Stimulated activated effector memory CD8-positive, alpha-beta T cell treated with anti-CD3 and anti-CD28 coated beads, Interleukin-12 subunit alpha, Interleukin-12 subunit beta, amount 100 ng/mL, for 72 hours (primary cell): ENCODE data around the gene RNF115.
"Not testable (repeated sequence)": the region's sequence is repeated elsewhere in the genome, so short reads cannot be mapped to it uniquely, and the experiment has no call there.

Experiments used
- ATAC-seq: fragments of 150-1000 bp; cut with Tn5 transposase; 2 replicates; pipeline ENCODE4 v1.10.0; 2021
- DNase-seq, 2 donors: peaks; one replicate each; pipeline ENCODE4 v3.0.0; 2021 to 2022; ENCODE audit warnings: low spot score in 2 of 2
- H3K27ac Mint-ChIP-seq: one replicate; pipeline ENCODE4 v1.8.0; 2022; ENCODE audit warnings: mild to moderate bottlenecking, mixed read lengths
- H3K36me3 Mint-ChIP-seq: one replicate; pipeline ENCODE4 v1.8.0; 2022; ENCODE audit warnings: mild to moderate bottlenecking, mixed read lengths
- H3K4me1 Mint-ChIP-seq: one replicate; pipeline ENCODE4 v1.8.0; 2022; ENCODE audit warnings: mixed read lengths
- H3K4me3 Mint-ChIP-seq: one replicate; pipeline ENCODE4 v1.8.0; 2022; ENCODE audit warnings: mild to moderate bottlenecking, mixed read lengths
- H3K9me3 Mint-ChIP-seq: one replicate; pipeline ENCODE4 v1.8.0; 2022; ENCODE audit warnings: mixed read lengths

The RNF115 gene

DNA sequence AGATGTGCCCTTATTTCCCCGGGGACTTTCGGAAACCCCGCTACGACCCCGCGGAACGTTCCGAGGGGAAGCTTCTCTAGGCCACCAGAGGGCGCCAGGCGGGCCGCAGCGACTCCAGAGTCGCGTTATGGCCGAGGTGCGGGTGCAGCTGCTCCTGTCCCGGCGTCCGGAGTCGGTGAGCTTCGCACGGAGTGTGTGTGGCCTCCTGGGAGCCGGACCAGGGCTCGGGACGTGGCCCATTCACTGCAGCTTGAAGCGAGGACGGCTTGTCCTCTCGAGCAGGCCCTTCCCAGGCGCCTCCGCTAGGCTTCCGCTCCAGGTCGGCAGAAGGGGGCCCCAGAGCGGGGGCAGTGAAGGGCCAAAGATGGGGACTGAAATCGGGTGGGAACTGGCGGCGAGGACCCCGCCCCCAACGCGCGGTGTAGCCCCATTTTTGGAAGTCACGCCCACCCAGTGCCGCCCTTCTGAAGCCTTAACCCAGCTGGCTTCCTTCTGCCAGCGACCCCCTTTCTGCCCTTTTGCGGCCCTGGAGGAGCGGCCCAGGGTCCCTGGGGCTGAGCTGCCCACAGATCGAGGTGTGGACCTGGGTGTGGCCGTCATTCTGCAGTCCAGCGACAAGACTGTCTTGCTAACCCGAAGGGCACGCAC, 21.7 kb upstream of the RNF115 start, which contains the start of gene NUDT17:
Gene NUDT17, plus strand, starts transcription at position 117 of the 648 bp plus-strand sequence. Its CDS starts 11 bp downstream, at position 128.
- peak; percentile 70 to 89 for DNase-seq
- Mint-ChIP-seq H3K4me3 (no peak within 1 kb of the TSS), H3K9me3 (no peaks in the 10 kb centered on the region), H3K27ac (no peak within 1 kb of the TSS), H3K4me1 (peaks cover 16% of the 10 kb centered on the region), H3K36me3 (peaks cover 19% of the 10 kb centered on the region)
- ATAC-seq: peak; percentile 87

DNA sequence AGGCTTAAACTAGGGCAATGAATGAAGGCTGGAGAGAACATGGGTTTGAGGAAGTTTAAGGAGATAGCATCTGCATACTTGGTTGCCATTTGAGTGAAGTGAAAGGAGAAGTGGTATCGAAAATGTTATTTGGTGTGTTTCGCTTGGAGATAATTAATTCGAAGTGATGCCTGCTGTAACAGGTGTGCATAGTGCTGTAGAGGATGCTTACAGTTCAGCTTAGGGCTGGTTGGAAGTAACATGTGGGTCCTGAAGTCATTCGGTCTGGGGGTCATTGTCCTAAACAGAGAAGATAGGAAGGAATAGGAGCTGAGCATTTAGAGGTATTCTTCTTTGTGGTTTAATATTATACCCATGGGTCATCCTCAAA, 21.2 kb upstream of the RNF115 start:
- no peak overlapping the region for H3K27ac Mint-ChIP-seq
- H3K36me3 Mint-ChIP-seq: peaks cover 14% of the 10 kb centered on the region
- H3K4me3 Mint-ChIP-seq: no peak overlapping the region

DNA sequence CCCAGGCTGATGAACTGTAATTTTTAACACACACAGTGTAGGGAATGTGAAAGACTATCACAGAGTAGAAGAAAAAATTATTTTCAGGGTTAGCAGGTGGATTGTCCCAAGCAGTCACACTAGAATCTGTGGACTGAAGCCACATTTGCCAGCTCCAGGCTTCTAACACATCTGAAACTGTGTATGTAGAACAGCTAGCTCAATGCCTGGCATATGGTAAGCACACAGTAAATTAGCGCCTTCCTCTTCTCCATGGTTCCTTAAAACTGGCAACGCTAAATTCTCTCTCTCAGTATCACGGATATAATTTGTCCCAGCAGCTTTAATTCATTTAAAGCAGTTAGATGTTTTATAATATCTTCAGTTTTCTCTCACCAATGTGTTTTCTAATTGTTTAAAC, 19.1 kb upstream of the RNF115 start:
- ATAC-seq (no peak), DNase-seq (no peak)
- Mint-ChIP-seq H3K9me3 (no peaks in the 10 kb centered on the region), H3K27ac (no peak overlapping the region), H3K36me3 (peaks cover 3% of the 10 kb centered on the region), H3K4me1 (peaks cover 14% of the 10 kb centered on the region), H3K4me3 (no peak overlapping the region)

More for the DNA sequence above, 21.2 kb upstream of the RNF115 start:
- H3K9me3 Mint-ChIP-seq: no peaks in the 10 kb centered on the region
- DNase-seq (no peak), ATAC-seq (peak; percentile 60)
- peaks cover 16% of the 10 kb centered on the region for H3K4me1 Mint-ChIP-seq

DNA sequence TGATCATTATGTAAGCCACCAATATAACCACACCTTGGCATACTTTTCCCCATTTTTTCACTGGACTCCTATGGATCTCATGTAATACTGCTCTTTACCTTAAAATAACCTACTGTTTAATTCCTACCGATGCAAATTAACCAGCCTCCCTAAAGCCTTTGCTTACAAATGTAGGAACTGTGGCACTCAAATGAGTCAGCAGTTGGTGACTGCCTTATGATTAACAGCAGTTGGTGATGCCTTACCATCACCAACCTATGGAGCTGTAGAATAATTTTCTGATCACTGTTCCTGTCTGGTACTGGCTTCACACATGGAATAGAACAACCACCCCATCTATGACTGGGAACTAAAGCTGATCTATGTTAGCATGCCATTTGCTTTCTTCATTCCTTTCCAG, 13.8 kb upstream of the RNF115 start:
- H3K4me1 Mint-ChIP-seq: no peaks in the 10 kb centered on the region
- H3K4me3 Mint-ChIP-seq: no peak overlapping the region
- no peak for ATAC-seq
- no peaks in the 10 kb centered on the region for H3K36me3 Mint-ChIP-seq
- peak overlapping the region; percentile 34 for H3K27ac Mint-ChIP-seq
- no peak for DNase-seq
- H3K9me3 Mint-ChIP-seq: no peaks in the 10 kb centered on the region

DNA sequence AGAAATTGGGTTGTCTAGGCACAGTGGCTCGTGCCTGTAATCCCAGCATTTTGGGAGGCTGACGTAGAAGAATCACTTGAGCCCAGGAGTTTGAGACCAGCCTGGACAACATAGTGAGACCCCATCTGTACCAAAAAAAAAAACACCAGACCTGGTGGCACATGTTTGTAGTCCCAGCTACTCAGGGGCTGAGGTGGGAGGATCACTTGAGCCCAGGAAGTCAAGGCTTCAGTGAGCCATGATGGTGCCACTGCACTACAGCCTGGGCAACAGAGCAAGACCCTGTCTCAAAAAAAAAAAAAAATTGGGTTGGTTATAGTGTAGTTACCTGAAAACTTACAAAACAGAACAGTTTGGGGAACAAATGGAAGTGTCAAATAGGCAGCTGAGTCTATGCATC, 6.9 kb upstream of the RNF115 start:
- not testable (repeated sequence) for H3K9me3 Mint-ChIP-seq, ATAC-seq, H3K36me3 Mint-ChIP-seq

DNA sequence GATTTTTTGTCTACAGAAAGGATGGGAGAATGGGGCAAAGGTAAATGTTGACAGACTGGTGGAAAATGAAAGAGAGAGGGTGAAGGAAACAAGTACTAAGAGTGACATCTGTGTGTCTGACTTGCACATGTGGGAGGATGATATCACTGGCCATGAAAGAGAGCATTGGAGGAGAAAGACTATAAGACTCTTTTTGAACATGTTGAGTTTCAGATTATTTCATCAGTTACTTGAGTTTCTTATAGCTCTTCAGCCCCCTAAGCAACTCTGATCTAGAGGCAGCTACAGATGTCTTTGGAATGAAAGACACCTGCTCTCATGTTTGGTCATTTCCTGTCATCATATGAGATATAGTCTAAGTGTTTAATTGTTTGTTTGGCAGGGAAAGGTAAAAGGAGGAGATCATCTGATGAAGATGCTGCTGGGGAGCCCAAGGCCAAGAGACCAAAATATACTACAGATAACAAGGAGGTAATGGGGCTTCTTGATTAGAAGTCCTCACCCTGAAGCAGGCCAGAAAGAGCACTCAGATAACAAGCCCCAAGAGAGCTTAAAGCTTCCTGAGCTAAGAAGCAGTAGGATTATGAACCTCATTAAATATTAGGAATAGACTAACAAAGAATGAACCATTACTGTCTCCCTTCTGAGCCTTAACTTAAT, 4.6 kb upstream of the RNF115 start:
- Mint-ChIP-seq H3K9me3 (no peaks in the 10 kb centered on the region), H3K27ac (peak overlapping the region; percentile 84), H3K36me3 (no peaks in the 10 kb centered on the region), H3K4me3 (peak overlapping the region; percentile 10), H3K4me1 (peaks cover 43% of the 10 kb centered on the region)
- DNase-seq (no peak), ATAC-seq (peak; percentile 74)

More for the DNA sequence above, 6.9 kb upstream of the RNF115 start:
- not testable (repeated sequence) for DNase-seq, H3K4me3 Mint-ChIP-seq, H3K27ac Mint-ChIP-seq
- peaks cover 38% of the 10 kb centered on the region for H3K4me1 Mint-ChIP-seq

DNA sequence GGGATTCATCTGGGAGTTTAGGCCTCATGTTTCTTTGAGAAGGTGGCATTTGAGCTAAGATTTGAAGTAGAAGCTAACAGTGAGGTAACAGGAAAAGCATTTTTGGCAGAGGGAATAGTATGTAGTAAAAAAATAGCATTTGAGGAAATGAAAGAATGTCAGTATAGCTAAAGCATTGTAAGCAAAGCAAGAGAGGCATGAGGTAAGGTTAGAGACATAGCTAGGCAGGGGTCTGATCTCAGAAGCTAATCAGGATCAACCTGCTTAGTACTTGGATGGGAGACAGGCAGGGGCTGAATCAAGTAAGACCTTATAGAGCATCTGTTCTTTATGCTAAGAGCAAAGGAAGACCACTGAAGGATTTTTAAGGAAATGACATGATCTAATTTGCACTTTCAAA, 4.1 kb upstream of the RNF115 start:
- Mint-ChIP-seq H3K9me3 (no peaks in the 10 kb centered on the region), H3K4me3 (peak overlapping the region; percentile 10), H3K27ac (peak overlapping the region; percentile 84)

DNA sequence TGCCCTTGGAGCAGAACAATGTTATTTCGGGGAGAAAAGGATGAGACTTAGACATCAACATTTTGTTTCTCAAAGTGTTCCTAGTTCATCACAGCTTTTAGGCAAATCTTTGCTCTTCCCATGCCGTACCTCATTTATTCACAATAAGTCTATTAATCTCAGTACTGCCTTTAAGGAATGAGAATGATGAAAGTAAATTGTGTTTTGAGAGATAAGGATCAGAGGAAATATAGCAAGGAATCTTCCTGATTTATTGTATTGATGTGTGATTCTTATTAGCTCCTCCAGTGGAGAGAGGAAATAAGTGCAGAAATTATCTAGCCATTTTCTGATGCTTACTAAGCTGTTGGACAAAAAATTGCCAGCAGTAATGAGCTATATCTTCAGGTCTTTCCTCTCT, 2.1 kb upstream of the RNF115 start:
- no peak for ATAC-seq
- Mint-ChIP-seq H3K4me3 (peak overlapping the region; percentile 97), H3K9me3 (no peaks in the 10 kb centered on the region), H3K36me3 (peaks cover 7% of the 10 kb centered on the region), H3K4me1 (peaks cover 37% of the 10 kb centered on the region), H3K27ac (peak overlapping the region; percentile 20)
- no peak for DNase-seq

More for the DNA sequence above, 4.1 kb upstream of the RNF115 start:
- DNase-seq (no peak), ATAC-seq (no peak)
- Mint-ChIP-seq H3K4me1 (peaks cover 43% of the 10 kb centered on the region), H3K36me3 (no peaks in the 10 kb centered on the region)

DNA sequence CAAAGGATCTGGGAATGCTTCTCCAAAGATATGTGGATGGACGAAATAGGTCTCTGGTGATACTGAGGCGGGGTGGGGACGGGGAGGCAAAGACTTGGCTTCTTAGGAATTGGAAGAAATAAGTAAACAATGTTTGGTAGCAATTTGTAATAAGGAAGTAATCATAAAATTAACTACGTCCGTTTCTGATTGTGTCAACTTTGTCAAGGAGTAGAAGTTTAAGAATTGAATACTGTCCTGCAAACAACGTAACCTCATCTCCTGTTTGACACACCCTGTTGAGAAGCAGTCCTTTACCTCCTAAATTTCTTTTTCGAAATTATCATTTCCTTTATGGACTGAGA, 576 bp upstream of the RNF115 start:
- ATAC-seq (no peak), DNase-seq (no peak)
- H3K9me3 Mint-ChIP-seq: no peaks in the 10 kb centered on the region
- H3K4me1 Mint-ChIP-seq: peaks cover 36% of the 10 kb centered on the region
- peak overlapping the region; percentile 97 for H3K4me3 Mint-ChIP-seq
- peaks cover 9% of the 10 kb centered on the region for H3K36me3 Mint-ChIP-seq
- H3K27ac Mint-ChIP-seq: peak overlapping the region; percentile 97

DNA sequence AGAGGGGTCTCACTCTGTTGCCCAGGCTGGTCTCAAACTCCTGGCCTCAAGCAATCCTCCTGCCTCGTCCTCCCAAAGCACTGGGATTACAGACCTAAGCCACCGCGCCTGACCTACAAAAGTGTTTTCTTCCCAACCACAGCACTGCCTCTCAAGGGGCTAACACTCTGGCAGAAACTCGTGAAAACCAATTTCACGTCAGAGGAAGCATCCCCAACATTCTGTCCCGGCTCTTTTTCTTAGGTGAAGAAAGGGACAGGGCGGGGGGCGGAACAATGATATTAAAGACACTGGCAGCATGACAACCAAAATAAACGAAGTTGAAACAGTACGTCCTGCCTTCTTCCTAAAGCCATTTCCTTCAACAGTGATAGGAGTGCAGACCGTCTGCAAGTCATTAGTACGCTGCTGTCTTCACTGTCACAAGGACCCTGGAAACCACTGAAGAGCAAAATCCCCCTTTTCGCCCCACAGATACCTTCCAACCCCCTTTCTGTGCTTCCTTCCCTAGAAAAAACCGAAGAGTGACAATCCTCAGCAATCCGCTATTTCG, 1.0 kb downstream of the RNF115 start:
- peak overlapping the region; percentile 97 for H3K4me3 Mint-ChIP-seq
- ATAC-seq: peak; percentile 4
- H3K9me3 Mint-ChIP-seq, DNase-seq: not testable (repeated sequence)
- peak overlapping the region; percentile 97 for H3K27ac Mint-ChIP-seq
- peaks cover 14% of the 10 kb centered on the region for H3K36me3 Mint-ChIP-seq
- peaks cover 21% of the 10 kb centered on the region for H3K4me1 Mint-ChIP-seq

DNA sequence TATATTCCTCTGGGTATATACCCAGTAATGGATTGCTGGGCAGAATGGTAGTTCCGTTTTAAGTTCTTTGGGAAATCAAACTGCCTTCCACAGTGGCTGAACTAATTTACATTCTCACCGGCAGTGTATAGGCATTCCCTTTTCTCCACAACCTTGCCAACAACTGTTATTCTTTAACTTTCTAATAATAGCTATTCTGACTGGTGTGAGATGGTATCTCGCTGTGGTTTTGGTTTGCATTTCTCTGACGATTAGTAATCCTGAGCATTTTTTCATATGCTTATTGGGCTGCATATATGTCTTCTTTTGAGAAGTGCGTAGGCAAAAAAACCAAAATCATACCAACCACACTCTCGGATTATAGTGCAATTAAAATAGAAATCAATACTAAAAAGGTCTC, 5.8 kb downstream of the RNF115 start:
- not testable (repeated sequence) for H3K4me1 Mint-ChIP-seq, DNase-seq, H3K4me3 Mint-ChIP-seq, H3K27ac Mint-ChIP-seq, H3K9me3 Mint-ChIP-seq
- H3K36me3 Mint-ChIP-seq: peaks cover 14% of the 10 kb centered on the region
- peak; percentile 80 for ATAC-seq

DNA sequence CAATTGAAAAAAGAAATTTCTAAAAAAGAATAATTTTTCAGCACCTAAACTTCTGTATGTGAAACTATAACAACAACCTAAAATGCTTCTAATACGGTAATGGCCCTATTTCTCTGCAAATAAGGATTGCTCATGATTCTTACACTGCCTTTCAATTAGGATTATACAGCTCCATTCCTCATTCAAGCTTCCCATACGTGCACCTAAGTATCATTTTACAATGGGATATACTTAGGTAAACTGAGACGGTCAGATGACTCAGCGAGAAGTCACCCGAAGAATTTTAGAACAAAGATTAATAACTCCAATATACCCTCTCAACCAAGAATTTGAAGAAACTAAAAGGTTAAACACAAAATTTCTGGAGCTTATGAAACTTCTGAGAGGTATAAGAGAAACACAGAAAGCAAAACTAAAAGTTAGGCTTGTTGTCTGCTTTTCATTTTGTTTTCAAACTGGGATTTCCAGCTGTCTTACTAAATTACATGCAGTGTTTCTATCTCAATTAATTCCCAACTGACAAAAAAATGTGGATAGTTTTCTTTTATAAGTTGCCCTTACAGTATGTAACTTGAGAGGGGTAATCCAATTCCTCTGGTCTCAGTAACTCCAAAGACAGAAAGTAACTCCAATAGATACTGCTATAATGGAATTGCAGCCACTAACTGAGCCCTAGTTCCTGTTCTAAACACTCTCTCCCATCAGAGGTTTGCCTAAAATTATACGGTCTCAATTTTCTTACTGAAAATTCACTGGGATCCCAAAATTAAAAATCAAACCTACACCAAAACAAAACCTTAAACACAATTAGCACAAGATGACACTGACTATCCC, 10.7 kb downstream of the RNF115 start:
- H3K4me1 Mint-ChIP-seq, H3K27ac Mint-ChIP-seq, H3K9me3 Mint-ChIP-seq, DNase-seq, H3K36me3 Mint-ChIP-seq, ATAC-seq, H3K4me3 Mint-ChIP-seq: not testable (repeated sequence)

DNA sequence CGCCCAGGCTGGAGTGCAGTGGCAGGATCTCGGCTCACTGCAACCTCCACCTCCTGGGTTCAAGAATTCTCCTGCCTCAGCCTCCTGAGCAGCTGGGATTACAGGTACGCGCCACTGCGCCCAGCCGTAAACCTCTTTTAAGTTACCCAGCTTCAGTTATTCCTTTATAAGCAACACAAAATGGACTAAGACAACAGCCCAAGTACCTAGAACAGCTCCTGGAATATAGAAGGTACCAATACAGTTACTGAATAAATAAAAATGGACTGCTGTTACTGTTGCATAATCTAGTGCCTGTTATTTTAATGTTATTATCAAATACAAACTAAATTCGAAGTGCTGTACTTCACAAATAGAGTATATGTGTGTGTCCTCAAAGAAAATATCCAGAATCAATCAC, 17.1 kb downstream of the RNF115 start:
- no peaks in the 10 kb centered on the region for H3K9me3 Mint-ChIP-seq
- H3K4me3 Mint-ChIP-seq: no peak overlapping the region
- no peaks in the 10 kb centered on the region for H3K36me3 Mint-ChIP-seq
- H3K4me1 Mint-ChIP-seq: peaks cover 38% of the 10 kb centered on the region
- DNase-seq (no peak), ATAC-seq (no peak)
- no peak overlapping the region for H3K27ac Mint-ChIP-seq

DNA sequence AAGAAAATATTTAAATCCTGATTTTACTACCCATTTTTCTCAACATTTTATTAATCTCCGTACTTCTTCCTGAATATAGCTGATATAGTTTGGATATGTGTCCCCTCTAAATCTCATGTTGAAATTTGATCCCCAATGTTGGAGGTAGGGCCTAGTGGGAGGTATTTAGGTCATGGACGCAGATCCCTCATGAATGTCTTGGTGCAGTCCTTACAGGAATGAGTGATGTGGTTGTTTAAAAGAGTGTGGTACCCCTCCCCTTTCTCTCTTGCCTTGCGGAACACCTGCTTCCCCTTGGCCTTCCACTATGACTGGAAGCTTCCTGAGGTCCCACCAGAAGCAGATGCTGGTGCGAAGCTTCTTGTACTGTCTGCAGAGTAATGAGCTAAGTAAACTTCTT, 17.5 kb downstream of the RNF115 start:
- Mint-ChIP-seq H3K4me3 (no peak overlapping the region), H3K36me3 (no peaks in the 10 kb centered on the region), H3K4me1 (peaks cover 41% of the 10 kb centered on the region), H3K27ac (no peak overlapping the region), H3K9me3 (no peaks in the 10 kb centered on the region)
- no peak for ATAC-seq
- no peak for DNase-seq

DNA sequence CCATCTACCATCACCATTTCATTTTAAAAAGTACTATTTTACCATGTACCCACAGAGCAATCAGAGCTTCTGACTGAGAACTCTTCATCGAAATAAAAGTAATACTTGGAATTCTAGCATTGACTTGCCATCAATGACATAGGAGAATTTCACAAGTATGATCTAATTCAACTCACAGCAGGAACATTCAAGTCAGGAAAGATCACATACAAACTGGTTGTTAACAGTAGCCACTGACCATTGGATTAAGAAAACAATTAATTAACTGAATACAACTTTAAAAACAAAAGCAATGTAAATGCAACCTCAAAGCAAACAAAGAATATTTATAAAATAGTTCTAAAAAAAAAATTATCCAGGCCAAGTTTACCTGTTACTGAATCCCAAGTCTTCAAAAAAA, 18.8 kb downstream of the RNF115 start:
- no peak overlapping the region for H3K4me3 Mint-ChIP-seq
- H3K27ac Mint-ChIP-seq: no peak overlapping the region
- H3K9me3 Mint-ChIP-seq: no peaks in the 10 kb centered on the region
- DNase-seq (no peak), ATAC-seq (no peak)
- peaks cover 48% of the 10 kb centered on the region for H3K4me1 Mint-ChIP-seq
- H3K36me3 Mint-ChIP-seq: no peaks in the 10 kb centered on the region
